ENCODE measurements around the gene IFT22. TPM values are rescaled to one million over a fixed set of nuclear protein-coding genes. Genes with fewer than 3 reads are reported as not detected.
"Not testable (repeated sequence)": the region's sequence is repeated elsewhere in the genome, so short reads cannot be mapped to it uniquely, and the experiment has no call there.

IFT22 gene
- total RNA-seq, 2 donors from 2014 or later = 14.0 to 24.4 TPM

DNA sequence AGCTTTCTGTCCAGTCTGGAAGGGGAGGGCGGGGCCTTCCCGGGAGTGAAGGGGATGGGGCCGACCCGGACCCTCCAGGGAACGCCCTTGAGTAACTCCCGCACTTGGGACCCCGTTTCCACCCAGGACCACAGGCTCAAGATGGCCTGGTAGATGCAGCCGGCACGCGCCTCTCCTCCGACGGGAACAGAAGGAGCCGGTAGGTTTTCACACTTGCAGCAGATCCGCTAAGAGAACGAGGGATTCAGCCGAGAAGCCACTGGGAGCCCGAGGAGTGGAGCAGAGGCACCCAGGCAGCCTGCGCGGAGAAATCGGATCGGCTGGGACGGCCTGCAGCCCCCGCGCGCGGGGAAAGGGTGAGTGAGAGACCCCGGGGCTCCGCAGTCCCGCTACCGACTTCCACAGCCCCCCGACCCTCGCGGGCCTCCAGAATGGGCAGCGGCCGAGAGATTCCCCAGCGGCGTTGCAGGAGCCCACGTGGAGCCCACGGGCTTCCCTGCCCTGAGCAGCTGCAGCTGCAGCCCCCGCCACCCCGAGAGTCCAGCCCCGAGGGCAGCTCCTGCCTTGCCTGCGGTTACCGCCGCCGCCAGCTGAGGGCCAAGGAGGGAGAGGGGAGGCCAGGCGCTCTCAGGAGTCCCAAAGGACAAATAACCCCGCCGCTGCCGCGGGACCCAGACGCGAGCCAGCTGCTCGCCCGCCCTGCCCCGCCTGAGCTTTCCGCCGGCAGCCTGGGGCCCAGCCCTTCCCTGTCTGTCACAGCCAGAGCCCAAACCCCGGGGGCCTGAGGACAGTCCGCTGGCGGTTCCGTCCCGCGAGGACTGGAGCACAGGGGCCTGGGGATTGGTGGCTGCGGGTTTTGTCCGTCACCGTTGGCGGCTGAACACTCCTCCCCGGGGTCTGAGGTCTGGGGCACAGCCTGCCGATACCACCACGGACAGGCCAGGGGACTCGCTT is 21.8 kb downstream of the IFT22 start:
- Histone ChIP-seq H3K4me1 (ENCODE audit: control insufficient read depth in 1 of 2, low read depth in 2 of 2) (no peaks in the 10 kb centered on the region), H3K36me3 (no peaks in the 10 kb centered on the region), H3K4me3 (no peak overlapping the region), H3K27ac (no peak overlapping the region), H3K9me3 (peaks cover 13% of the 10 kb centered on the region), H3K27me3 (replicated peaks; ENCODE audit: insufficient read depth) (peaks cover 14% of the 10 kb centered on the region)
- DNase-seq (ENCODE audit: low spot score) (no peak), ATAC-seq (ENCODE audit: insufficient number of reproducible peaks, low FRiP score, low read depth) (no peak)
- no peak for TF ChIP-seq CTCF (IDR thresholded peaks at IDR 0.05)

GRCh38 chr7:101294832-101295121 is 26.8 kb downstream of the IFT22 start:
- Histone ChIP-seq H3K36me3 (no peaks in the 10 kb centered on the region), H3K4me1 (ENCODE audit: control insufficient read depth in 1 of 2, low read depth in 2 of 2) (no peaks in the 10 kb centered on the region), H3K27me3 (replicated peaks; ENCODE audit: insufficient read depth) (no peaks in the 10 kb centered on the region), H3K9me3 (no peaks in the 10 kb centered on the region), H3K27ac (no peak overlapping the region), H3K4me3 (no peak overlapping the region)
- TF ChIP-seq CTCF (IDR thresholded peaks at IDR 0.05) = no peak
- DNase-seq (ENCODE audit: low spot score) (no peak), ATAC-seq (ENCODE audit: insufficient number of reproducible peaks, low FRiP score, low read depth) (no peak)

GRCh38 chr7:101294039-101294831 is 27.4 kb downstream of the IFT22 start:
- Histone ChIP-seq H3K9me3 (no peaks in the 10 kb centered on the region), H3K4me3 (no peak overlapping the region), H3K27ac (no peak overlapping the region), H3K36me3 (no peaks in the 10 kb centered on the region), H3K4me1 (ENCODE audit: control insufficient read depth in 1 of 2, low read depth in 2 of 2) (no peaks in the 10 kb centered on the region), H3K27me3 (replicated peaks; ENCODE audit: insufficient read depth) (no peaks in the 10 kb centered on the region)
- ATAC-seq (ENCODE audit: insufficient number of reproducible peaks, low FRiP score, low read depth) (no peak), DNase-seq (ENCODE audit: low spot score) (no peak)
- no peak for TF ChIP-seq CTCF (IDR thresholded peaks at IDR 0.05)

DNA sequence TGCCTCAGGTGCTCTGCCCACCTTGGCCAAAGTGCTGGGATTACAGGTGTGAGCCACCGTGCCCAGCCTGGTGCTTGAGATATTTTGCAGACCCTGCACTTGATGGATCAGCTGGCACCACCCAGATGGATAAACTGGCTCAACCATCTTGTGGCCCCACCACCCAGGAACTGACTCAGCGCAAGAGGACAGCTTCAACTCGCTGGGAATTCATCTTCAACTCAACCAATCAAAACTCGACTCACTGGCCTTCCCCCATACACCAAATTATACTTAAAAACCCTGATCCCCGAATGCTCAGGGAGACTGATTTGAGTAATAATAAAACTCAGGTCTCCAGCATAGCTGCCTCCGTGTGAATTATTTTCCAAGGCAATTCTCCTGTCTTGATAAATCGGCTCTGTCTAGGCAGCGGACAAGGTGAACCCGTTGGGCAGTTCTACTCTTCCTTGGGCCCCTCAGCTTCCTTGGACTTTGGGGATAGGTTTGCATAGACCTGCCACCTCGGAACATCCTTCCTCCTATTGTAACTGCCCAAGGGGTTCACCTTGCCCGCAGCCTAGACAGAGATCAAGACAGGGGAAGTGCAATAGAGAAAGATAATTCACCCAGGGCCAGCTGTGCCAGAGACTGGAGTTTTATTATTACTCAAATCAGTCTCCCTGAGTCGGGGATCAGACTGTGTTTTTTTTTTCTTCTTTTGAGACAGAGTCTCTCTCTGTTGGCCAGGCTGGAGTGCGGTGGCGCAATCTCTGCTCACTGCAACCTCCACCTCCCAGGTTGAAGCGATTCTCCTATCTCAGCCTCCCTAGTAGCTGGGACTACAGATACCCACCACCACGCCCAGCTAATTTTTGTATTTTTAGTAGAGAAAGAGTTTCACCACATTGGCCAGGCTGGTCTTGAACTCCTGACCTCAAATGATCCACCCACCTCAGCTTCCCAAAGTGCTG is 28.3 kb downstream of the IFT22 start:
- H3K27me3 ChIP-seq (replicated peaks; ENCODE audit: insufficient read depth); ATAC-seq (ENCODE audit: insufficient number of reproducible peaks, low FRiP score, low read depth); H3K4me1 ChIP-seq (ENCODE audit: control insufficient read depth in 1 of 2, low read depth in 2 of 2); H3K4me3 ChIP-seq; DNase-seq (ENCODE audit: low spot score); H3K36me3 ChIP-seq; H3K9me3 ChIP-seq; H3K27ac ChIP-seq: not testable (repeated sequence)

- not testable (repeated sequence) for DNase-seq (ENCODE audit: low spot score); H3K9me3 ChIP-seq; H3K36me3 ChIP-seq; H3K4me1 ChIP-seq (ENCODE audit: control insufficient read depth in 1 of 2, low read depth in 2 of 2); ATAC-seq (ENCODE audit: insufficient number of reproducible peaks, low FRiP score, low read depth); H3K4me3 ChIP-seq; H3K27ac ChIP-seq; H3K27me3 ChIP-seq (replicated peaks; ENCODE audit: insufficient read depth)
Observed at GRCh38 chr7:101292566-101292965, 29.0 kb downstream of the IFT22 start.
